GM23248 (cell line): ENCODE measurements around the gene CAMK2D. TPM values are rescaled to one million over a fixed set of nuclear protein-coding genes. Genes with fewer than 3 reads are reported as not detected.
"Not testable (repeated sequence)": the region's sequence is repeated elsewhere in the genome, so short reads cannot be mapped to it uniquely, and the experiment has no call there.

Experiments
- DNase-seq: peaks from one replicate; pipeline ENCODE4 v3.0.0-alpha.2; 2015
- H2AFZ ChIP-seq: fragments of 200-600 bp; sonication (generic); 2 replicates; pipeline ENCODE4 v1.6.1; 2016; ENCODE audit warnings: antibody characterized with exemption
- H3F3A ChIP-seq: fragments of 200-600 bp; sonication (generic); 2 replicates; pipeline ENCODE4 v1.6.1; 2016; ENCODE audit warnings: mild to moderate bottlenecking, antibody characterized with exemption, mixed run types; ENCODE audit not compliant: insufficient read depth
- H3K27ac ChIP-seq: fragments of 200-600 bp; sonication (generic); 2 replicates; pipeline ENCODE4 v1.5.1; 2016; ENCODE audit warnings: mild to moderate bottlenecking
- H3K27me3 ChIP-seq: fragments of 200-600 bp; sonication (generic); replicated peaks from 2 replicates; pipeline ENCODE4 v1.6.1; 2016; ENCODE audit warnings: mild to moderate bottlenecking; ENCODE audit not compliant: insufficient read depth
- H3K36me3 ChIP-seq: fragments of 200-600 bp; sonication (generic); 2 replicates; pipeline ENCODE4 v1.6.1; 2016; ENCODE audit warnings: low read depth, mild to moderate bottlenecking
- H3K4me1 ChIP-seq: fragments of 200-600 bp; sonication (generic); 2 replicates; pipeline ENCODE4 v1.6.1; 2016; ENCODE audit warnings: mild to moderate bottlenecking; ENCODE audit not compliant: insufficient read depth
- H3K4me2 ChIP-seq: fragments of 200-600 bp; sonication (generic); one replicate; pipeline ENCODE4 v1.6.1; 2016; ENCODE audit warnings: mild to moderate bottlenecking; ENCODE audit not compliant: unreplicated experiment
- H3K4me3 ChIP-seq: fragments of 200-600 bp; sonication (generic); 2 replicates; pipeline ENCODE4 v1.5.1; 2016; ENCODE audit warnings: mild to moderate bottlenecking
- H3K79me2 ChIP-seq: fragments of 200-600 bp; sonication (generic); 2 replicates; pipeline ENCODE4 v1.6.1; 2016; ENCODE audit warnings: mild to moderate bottlenecking; ENCODE audit not compliant: insufficient read depth
- H3K9ac ChIP-seq: fragments of 200-600 bp; sonication (generic); 2 replicates; pipeline ENCODE4 v1.6.1; 2016; ENCODE audit warnings: mild to moderate bottlenecking
- H3K9me2 ChIP-seq: fragments of 200-600 bp; sonication (generic); 2 replicates; pipeline ENCODE4 v1.6.1; 2016; ENCODE audit warnings: mixed run types, mild to moderate bottlenecking, moderate library complexity; ENCODE audit not compliant: insufficient read depth
- H3K9me3 ChIP-seq: fragments of 200-600 bp; sonication (generic); one replicate; pipeline ENCODE4 v1.6.1; 2017; ENCODE audit warnings: low read depth
- H4K20me1 ChIP-seq: fragments of 200-600 bp; sonication (generic); 2 replicates; pipeline ENCODE4 v1.6.0; 2016; ENCODE audit not compliant: insufficient read depth
- EZH2 ChIP-seq: fragments of 200-600 bp; sonication (generic); IDR thresholded peaks from 2 replicates; pipeline ENCODE4 v1.6.1; 2018; ENCODE audit warnings: antibody characterized with exemption, mild to moderate bottlenecking; ENCODE audit not compliant: insufficient read depth, poor library complexity, severe bottlenecking
- EZH2phosphoT487 ChIP-seq: fragments of 200-600 bp; sonication (generic); IDR thresholded peaks from 2 replicates; pipeline ENCODE4 v1.6.1; 2018; ENCODE audit warnings: antibody characterized with exemption, moderate library complexity, mild to moderate bottlenecking, low read depth; ENCODE audit not compliant: insufficient read depth
- WGBS, 2 experiments: methylation state at CpG; one replicate each; pipeline ENCODE4 v1.1.6; 2015 to 2017; ENCODE audit warnings: low lambda C conversion rate in 2 of 2, low coverage in 1 of 2; ENCODE audit errors: missing lambda C conversion rate in 2 of 2; 5-methylcytosine and 5-hydroxymethylcytosine counted together
- in situ Hi-C: fragments of 300-500 bp; cut with MboI; formaldehyde crosslinking; loops from 2 replicates; pipeline ENCODE4 v1.15.0; 2020
- polyA plus RNA-seq: library from polyadenylated mRNA; unstranded; fragments of >200 nt; fragmentation: Nextera tagmentation; extraction: Ambion mirVana; gene quantifications from 2 replicates; pipeline ENCODE4 v1.2.1, GENCODE V29; 2016
- total RNA-seq: library from RNA; depleted of rRNA; stranded (reverse); fragments of >200 nt; shearing (Covaris generic); gene quantifications from 2 replicates; pipeline ENCODE4 v1.2.3, GENCODE V29; 2014

The CAMK2D gene
- total and polyA plus RNA-seq, 2 experiments from 2014 or later = 78.8 to 94.5 TPM

DNA sequence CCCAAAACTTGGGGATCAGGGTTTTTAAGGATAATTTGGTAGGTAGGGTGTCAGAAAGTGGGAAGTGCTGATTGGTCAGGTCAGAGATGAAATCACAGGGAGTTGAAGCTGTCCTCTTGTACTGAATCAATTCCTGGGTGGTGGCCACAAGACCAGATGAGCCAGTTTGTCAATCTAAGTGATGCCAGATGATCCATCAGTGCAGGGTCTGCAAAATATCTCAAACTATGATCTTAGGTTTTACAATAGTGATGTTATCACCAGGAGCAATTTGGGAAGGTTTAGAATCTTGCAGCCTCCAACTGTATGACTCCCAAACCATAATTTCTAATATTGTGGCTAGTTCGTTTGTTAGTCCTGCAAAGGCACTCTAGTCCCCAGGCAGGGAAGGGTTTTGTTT, 43.3 kb downstream of the CAMK2D start:
- Histone ChIP-seq H3K4me1 (no peaks in the 10 kb centered on the region), H2AFZ (no peak overlapping the region), H4K20me1 (no peaks in the 10 kb centered on the region), H3F3A (no peaks in the 10 kb centered on the region), H3K9ac (no peak overlapping the region), H3K9me2 (no peaks in the 10 kb centered on the region), H3K9me3 (no peaks in the 10 kb centered on the region), H3K4me3 (no peak overlapping the region), H3K27ac (no peak overlapping the region), H3K4me2 (no peak overlapping the region), H3K36me3 (0 out of 2 replicates have a peak, but pooled peaks cover 4% of the 10 kb centered on the region), H3K79me2 (peaks cover 99% of the 10 kb centered on the region), H3K27me3 (no peaks in the 10 kb centered on the region)
- in situ Hi-C loops = no loop called here
- no peak for DNase-seq
- 90 to 92% methylated on average over 1 of the region's 1 CpG for WGBS, 2 experiments
- TF ChIP-seq EZH2 = no peak
- TF ChIP-seq EZH2phosphoT487 = no peak

DNA sequence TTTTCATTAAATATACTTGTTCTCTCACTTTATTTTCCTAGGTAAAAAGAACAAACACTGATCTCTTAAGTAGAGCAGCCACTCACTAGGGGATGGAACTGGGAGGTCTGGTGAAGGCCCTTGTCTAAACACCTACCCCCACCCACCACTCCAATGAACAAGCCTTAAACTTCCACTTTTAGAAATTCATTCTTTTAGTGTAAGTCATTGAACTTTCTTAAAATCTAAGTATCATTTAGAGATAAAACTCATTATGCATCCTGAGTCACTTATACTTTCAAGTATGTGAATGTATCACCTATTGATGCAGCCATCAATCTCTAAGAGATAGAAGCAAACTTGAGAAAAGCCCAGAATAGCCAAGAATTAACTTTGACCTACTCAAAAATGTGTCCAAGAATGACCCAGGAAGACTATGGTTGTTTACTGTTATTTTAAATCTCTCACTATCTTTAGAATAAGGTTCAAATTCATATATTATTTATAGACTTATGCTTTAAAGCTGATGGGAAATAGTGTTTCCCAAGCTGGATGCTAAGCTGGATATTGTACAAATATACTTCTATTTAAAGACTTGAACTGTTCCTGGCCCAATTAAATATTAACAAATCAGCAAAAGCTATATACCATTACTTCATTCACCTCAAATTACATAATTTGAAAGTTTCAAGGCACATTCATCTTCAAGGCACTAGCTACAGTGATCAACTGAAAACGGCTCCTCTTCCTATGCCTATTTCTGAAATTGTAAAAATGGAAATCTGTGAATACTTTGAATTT, 49.5 kb downstream of the CAMK2D start:
- H3K4me1 ChIP-seq = peaks cover 20% of the 10 kb centered on the region
- H3F3A ChIP-seq = peaks cover 18% of the 10 kb centered on the region
- H3K79me2 ChIP-seq = peaks cover 96% of the 10 kb centered on the region
- no peak overlapping the region for H3K4me3 ChIP-seq
- no peaks in the 10 kb centered on the region for H4K20me1 ChIP-seq
- 95 to 100% methylated on average over 1 of the region's 1 CpG for WGBS, 2 experiments
- peak overlapping the region; percentile 10 for H3K4me2 ChIP-seq
- no peak for TF ChIP-seq EZH2phosphoT487
- no peak for TF ChIP-seq EZH2
- no peaks in the 10 kb centered on the region; the same call in 1 of the 2 replicates for H3K9me2 ChIP-seq
- no peak overlapping the region for H3K27ac ChIP-seq
- no peak overlapping the region for H2AFZ ChIP-seq
- peak; percentile 8 for DNase-seq
- H3K27me3 ChIP-seq = no peaks in the 10 kb centered on the region
- in situ Hi-C loops = no loop called here
- H3K9me3 ChIP-seq = no peaks in the 10 kb centered on the region
- no peak overlapping the region for H3K9ac ChIP-seq
- 0 out of 2 replicates have a peak, but pooled peaks cover 4% of the 10 kb centered on the region for H3K36me3 ChIP-seq

DNA sequence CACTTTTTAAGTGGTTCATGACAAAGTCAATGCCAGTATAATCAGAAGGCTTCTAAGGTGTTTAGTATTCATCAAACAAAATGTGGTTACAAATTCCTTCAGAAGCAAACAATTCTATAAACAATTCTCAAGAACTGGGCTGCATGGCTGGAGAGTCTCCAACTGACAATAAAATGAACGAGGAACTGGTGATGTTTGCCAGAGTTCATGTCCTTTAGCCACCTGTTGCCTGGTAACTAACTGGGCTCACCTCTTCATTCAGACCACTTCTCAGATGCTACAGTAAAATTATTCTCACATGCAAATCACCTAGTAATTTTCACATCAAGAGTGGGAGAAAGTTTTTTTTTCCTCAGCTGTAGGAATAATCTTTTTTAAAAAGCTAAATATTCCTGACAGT, 53.3 kb downstream of the CAMK2D start:
- Histone ChIP-seq H3K27ac (peak overlapping the region; percentile 65; the same call in 1 of the 2 replicates), H3K4me2 (no peak overlapping the region), H2AFZ (no peak overlapping the region), H3K9me2 (no peaks in the 10 kb centered on the region; the same call in 1 of the 2 replicates), H3K79me2 (peaks cover 96% of the 10 kb centered on the region), H3K9me3 (no peaks in the 10 kb centered on the region), H3K4me3 (no peak overlapping the region), H3K27me3 (no peaks in the 10 kb centered on the region), H3F3A (peaks cover 36% of the 10 kb centered on the region), H3K36me3 (0 out of 2 replicates have a peak, but pooled peaks cover 3% of the 10 kb centered on the region), H4K20me1 (no peaks in the 10 kb centered on the region; the same call in 1 of the 2 replicates), H3K4me1 (peaks cover 30% of the 10 kb centered on the region), H3K9ac (no peak overlapping the region)
- TF ChIP-seq EZH2phosphoT487 (no peak), EZH2 (no peak)
- 0 to 6% methylated on average over 1 of the region's 1 CpG for WGBS, 2 experiments
- in situ Hi-C loops = no loop called here
- peak; percentile 13 for DNase-seq

DNA sequence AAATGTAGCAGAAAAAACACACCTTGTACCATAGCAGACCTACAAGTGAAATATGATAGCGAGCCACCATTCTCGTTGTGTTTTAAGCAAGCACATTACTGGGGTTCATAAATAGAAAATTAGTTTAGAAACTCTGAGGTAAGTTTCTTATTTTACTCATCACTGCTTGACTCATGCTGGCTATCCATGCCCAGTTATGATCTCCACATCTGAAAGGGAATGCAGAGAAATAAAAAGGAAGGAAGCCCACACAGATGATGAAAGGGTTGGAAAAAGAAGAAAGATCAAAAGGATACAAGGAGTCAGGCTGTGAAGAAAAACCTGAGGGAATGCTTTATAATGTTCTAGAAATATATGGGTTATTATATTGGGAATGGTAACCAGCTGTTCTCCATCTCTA, 54.5 kb downstream of the CAMK2D start:
- Histone ChIP-seq H3K79me2 (peaks cover 96% of the 10 kb centered on the region), H3K9me2 (no peaks in the 10 kb centered on the region; the same call in 1 of the 2 replicates), H3K9ac (peak overlapping the region; percentile 19; the same call in 1 of the 2 replicates), H3F3A (peaks cover 36% of the 10 kb centered on the region), H3K9me3 (no peaks in the 10 kb centered on the region), H3K36me3 (0 out of 2 replicates have a peak, but pooled peaks cover 3% of the 10 kb centered on the region), H4K20me1 (no peaks in the 10 kb centered on the region; the same call in 1 of the 2 replicates), H3K27ac (peak overlapping the region; percentile 65), H3K27me3 (no peaks in the 10 kb centered on the region), H3K4me2 (peak overlapping the region; percentile 70), H3K4me1 (peaks cover 32% of the 10 kb centered on the region), H2AFZ (no peak overlapping the region), H3K4me3 (peak overlapping the region; percentile 35; the same call in 1 of the 2 replicates)
- peak; percentile 79 for DNase-seq
- TF ChIP-seq EZH2phosphoT487 = no peak
- no peak for TF ChIP-seq EZH2
- in situ Hi-C loops = no loop called here
- 3 to 6% methylated on average over 2 of the region's 2 CpGs for WGBS, 2 experiments

DNA sequence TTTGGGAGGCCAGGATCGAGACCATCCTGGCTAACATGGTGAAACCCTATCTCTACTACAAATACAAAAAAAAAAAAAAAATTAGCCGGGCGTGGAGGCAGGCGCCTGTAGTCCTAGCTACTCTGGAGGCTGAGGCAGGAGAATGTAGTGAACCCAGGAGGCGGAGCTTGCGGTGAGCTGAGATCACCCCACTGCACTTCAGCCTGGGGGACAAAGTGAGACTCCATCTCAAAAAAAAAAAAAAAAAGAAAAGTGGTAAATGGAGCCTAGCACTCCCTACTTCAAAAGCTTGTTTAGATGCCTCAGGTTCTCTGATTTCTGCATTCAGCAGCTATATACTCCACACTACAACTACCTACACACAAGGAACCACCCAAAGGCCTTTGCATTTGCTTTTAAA, 56.4 kb downstream of the CAMK2D start:
- H4K20me1 ChIP-seq, H3K4me3 ChIP-seq, DNase-seq, H2AFZ ChIP-seq, in situ Hi-C loops, H3K9me3 ChIP-seq, H3K4me2 ChIP-seq, H3K27ac ChIP-seq, H3K9ac ChIP-seq, H3K27me3 ChIP-seq, H3K9me2 ChIP-seq, H3K36me3 ChIP-seq: not testable (repeated sequence)
- Histone ChIP-seq H3K79me2 (peaks cover 97% of the 10 kb centered on the region), H3F3A (peaks cover 37% of the 10 kb centered on the region), H3K4me1 (peaks cover 30% of the 10 kb centered on the region)
- 97 to 98% methylated on average over 6 of the region's 6 CpGs for WGBS, 2 experiments

DNA sequence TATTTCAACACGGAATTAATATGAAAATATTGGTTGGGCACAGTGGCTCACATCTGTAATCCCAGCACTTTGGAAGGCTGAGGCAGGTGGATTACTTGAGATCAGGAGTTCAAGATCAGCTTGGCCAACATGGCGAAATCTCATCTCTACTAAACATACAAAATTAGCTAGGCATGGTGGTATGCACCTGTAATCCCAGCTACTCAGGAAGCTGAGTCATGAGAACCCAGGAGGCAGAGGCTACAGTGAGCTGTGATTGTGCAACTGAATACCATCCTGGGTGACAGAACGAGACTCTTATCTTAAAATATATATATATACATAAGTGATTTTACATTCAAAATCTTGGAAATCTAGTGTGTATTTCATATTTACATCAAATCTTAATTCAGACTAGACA, 58.9 kb downstream of the CAMK2D start:
- H3K9ac ChIP-seq, H3K27ac ChIP-seq, H3K4me3 ChIP-seq, H3K9me3 ChIP-seq, H3K9me2 ChIP-seq, H4K20me1 ChIP-seq, H3K27me3 ChIP-seq, H3K4me2 ChIP-seq, H2AFZ ChIP-seq, H3K36me3 ChIP-seq, in situ Hi-C loops: not testable (repeated sequence)
- Histone ChIP-seq H3K4me1 (peaks cover 36% of the 10 kb centered on the region), H3F3A (peaks cover 42% of the 10 kb centered on the region), H3K79me2 (peaks cover 97% of the 10 kb centered on the region)
- peak; percentile 52 for DNase-seq
- 76 to 78% methylated on average over 3 of the region's 3 CpGs for WGBS, 2 experiments
